Measurements from ENCODE around the gene MRPL4. TPM values are rescaled to one million over a fixed set of nuclear protein-coding genes. Genes with fewer than 3 reads are reported as not detected.

The MRPL4 gene
- total and polyA plus RNA-seq, 10 of the 15 experiments (the other 5 are each of a cell fraction or from before 2014, with no cell fraction given): 0.79 to 221 (median 112) TPM

DNA sequence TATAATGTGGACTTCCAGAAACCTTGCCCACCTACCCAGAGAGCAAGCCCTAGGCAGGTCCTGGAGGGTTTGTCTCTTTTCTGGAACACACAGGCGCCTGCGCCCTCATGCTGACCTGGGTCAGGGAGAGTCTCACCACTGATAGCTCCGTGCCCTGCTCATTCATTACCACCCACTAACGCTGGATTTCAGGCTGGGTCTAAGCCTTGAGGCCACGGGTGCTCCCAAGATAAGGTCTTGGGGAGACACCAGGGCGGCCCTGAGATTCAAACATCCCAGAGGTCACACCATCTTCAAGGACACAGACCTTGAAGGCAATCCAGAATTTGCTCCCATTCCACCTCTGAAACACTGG, 26.0 kb upstream of the MRPL4 start:
- in situ Hi-C loops (cut with MboI): loop anchor here (25.0 kb wide), 1 partner anchor 1089 kb away; the partner anchor contains the start of genes OR7G3 and ZNF317
- FAIRE-seq: no peak
- peaks cover 35% of the 10 kb centered on the region for H3K4me1 ChIP-seq (ENCODE audit: control insufficient read depth, insufficient read depth, low read length)

More for the DNA sequence above, 26.0 kb upstream of the MRPL4 start:
- no TSS peak for BruUV-seq (replicated peaks)
- POLR2A ChIA-PET: interaction anchor here (0.8 kb wide), 1 partner anchor 23 kb away, joined by 5 read pairs; no protein-coding TSS in a partner anchor
- TF ChIP-seq ZNF207 (IDR thresholded peaks at IDR 0.05; ENCODE audit: borderline replicate concordance): no peak
- no peak for TF ChIP-seq YBX1 (IDR thresholded peaks at IDR 0.05)
- TF ChIP-seq, protein P1, sequence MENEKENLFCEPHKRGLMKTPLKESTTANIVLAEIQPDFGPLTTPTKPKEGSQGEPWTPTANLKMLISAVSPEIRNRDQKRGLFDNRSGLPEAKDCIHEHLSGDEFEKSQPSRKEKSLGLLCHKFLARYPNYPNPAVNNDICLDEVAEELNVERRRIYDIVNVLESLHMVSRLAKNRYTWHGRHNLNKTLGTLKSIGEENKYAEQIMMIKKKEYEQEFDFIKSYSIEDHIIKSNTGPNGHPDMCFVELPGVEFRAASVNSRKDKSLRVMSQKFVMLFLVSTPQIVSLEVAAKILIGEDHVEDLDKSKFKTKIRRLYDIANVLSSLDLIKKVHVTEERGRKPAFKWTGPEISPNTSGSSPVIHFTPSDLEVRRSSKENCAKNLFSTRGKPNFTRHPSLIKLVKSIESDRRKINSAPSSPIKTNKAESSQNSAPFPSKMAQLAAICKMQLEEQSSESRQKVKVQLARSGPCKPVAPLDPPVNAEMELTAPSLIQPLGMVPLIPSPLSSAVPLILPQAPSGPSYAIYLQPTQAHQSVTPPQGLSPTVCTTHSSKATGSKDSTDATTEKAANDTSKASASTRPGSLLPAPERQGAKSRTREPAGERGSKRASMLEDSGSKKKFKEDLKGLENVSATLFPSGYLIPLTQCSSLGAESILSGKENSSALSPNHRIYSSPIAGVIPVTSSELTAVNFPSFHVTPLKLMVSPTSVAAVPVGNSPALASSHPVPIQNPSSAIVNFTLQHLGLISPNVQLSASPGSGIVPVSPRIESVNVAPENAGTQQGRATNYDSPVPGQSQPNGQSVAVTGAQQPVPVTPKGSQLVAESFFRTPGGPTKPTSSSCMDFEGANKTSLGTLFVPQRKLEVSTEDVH (IDR thresholded peaks at IDR 0.05; ENCODE audit: low read depth, partially characterized antibody): no peak
- TF ChIP-seq, protein P2, sequence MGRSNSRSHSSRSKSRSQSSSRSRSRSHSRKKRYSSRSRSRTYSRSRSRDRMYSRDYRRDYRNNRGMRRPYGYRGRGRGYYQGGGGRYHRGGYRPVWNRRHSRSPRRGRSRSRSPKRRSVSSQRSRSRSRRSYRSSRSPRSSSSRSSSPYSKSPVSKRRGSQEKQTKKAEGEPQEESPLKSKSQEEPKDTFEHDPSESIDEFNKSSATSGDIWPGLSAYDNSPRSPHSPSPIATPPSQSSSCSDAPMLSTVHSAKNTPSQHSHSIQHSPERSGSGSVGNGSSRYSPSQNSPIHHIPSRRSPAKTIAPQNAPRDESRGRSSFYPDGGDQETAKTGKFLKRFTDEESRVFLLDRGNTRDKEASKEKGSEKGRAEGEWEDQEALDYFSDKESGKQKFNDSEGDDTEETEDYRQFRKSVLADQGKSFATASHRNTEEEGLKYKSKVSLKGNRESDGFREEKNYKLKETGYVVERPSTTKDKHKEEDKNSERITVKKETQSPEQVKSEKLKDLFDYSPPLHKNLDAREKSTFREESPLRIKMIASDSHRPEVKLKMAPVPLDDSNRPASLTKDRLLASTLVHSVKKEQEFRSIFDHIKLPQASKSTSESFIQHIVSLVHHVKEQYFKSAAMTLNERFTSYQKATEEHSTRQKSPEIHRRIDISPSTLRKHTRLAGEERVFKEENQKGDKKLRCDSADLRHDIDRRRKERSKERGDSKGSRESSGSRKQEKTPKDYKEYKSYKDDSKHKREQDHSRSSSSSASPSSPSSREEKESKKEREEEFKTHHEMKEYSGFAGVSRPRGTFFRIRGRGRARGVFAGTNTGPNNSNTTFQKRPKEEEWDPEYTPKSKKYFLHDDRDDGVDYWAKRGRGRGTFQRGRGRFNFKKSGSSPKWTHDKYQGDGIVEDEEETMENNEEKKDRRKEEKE (IDR thresholded peaks at IDR 0.05): no peak
- no peak for TF ChIP-seq TBL1XR1 (IDR thresholded peaks at IDR 0.05; ENCODE audit: low read depth, low read length)
- TF ChIP-seq, protein P3, sequence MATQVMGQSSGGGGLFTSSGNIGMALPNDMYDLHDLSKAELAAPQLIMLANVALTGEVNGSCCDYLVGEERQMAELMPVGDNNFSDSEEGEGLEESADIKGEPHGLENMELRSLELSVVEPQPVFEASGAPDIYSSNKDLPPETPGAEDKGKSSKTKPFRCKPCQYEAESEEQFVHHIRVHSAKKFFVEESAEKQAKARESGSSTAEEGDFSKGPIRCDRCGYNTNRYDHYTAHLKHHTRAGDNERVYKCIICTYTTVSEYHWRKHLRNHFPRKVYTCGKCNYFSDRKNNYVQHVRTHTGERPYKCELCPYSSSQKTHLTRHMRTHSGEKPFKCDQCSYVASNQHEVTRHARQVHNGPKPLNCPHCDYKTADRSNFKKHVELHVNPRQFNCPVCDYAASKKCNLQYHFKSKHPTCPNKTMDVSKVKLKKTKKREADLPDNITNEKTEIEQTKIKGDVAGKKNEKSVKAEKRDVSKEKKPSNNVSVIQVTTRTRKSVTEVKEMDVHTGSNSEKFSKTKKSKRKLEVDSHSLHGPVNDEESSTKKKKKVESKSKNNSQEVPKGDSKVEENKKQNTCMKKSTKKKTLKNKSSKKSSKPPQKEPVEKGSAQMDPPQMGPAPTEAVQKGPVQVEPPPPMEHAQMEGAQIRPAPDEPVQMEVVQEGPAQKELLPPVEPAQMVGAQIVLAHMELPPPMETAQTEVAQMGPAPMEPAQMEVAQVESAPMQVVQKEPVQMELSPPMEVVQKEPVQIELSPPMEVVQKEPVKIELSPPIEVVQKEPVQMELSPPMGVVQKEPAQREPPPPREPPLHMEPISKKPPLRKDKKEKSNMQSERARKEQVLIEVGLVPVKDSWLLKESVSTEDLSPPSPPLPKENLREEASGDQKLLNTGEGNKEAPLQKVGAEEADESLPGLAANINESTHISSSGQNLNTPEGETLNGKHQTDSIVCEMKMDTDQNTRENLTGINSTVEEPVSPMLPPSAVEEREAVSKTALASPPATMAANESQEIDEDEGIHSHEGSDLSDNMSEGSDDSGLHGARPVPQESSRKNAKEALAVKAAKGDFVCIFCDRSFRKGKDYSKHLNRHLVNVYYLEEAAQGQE (IDR thresholded peaks at IDR 0.05; ENCODE audit: low read depth, low read length): no peak
- TF ChIP-seq NFYB (IDR thresholded peaks at IDR 0.05; ENCODE audit: insufficient read depth, low read depth, low read length): no peak
- no peak for TF ChIP-seq NFXL1 (IDR thresholded peaks at IDR 0.05; ENCODE audit: borderline replicate concordance)
- TF ChIP-seq, protein P4, sequence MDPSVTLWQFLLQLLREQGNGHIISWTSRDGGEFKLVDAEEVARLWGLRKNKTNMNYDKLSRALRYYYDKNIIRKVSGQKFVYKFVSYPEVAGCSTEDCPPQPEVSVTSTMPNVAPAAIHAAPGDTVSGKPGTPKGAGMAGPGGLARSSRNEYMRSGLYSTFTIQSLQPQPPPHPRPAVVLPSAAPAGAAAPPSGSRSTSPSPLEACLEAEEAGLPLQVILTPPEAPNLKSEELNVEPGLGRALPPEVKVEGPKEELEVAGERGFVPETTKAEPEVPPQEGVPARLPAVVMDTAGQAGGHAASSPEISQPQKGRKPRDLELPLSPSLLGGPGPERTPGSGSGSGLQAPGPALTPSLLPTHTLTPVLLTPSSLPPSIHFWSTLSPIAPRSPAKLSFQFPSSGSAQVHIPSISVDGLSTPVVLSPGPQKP (IDR thresholded peaks at IDR 0.05; ENCODE audit: low read depth, low read length): no peak
- H3K79me2 ChIP-seq (ENCODE audit: control insufficient read depth, insufficient read depth, low read length): peaks cover 60% of the 10 kb centered on the region
- no peaks in the 10 kb centered on the region; the same call in 2 of the 3 replicates for H3K9me3 ChIP-seq (replicated peaks; ENCODE audit: control insufficient read depth, insufficient read depth, low read length)
- CTCF ChIA-PET: interaction anchor here (0.5 to 9.8 kb wide), 6 partner anchors 9 to 35 kb away, joined by 3 to 148 read pairs (median 6); partner anchors contain the start of gene MRPL4
- RAD21 ChIA-PET (ENCODE audit: unreplicated experiment): interaction anchor here (0.8 to 8.2 kb wide), 4 partner anchors 9 to 33 kb away, joined by 3 to 98 read pairs (median 6); partner anchors contain the start of gene MRPL4
- no peaks in the 10 kb centered on the region for H4K20me1 ChIP-seq (ENCODE audit: control insufficient read depth, insufficient read depth)
- DNase-seq (ENCODE audit: low read depth, low spot score) (no peak), ATAC-seq (no peak)
- H3K9ac ChIP-seq (ENCODE audit: control insufficient read depth, insufficient read depth, low read length): no peak overlapping the region
- WGBS (ENCODE audit: insufficient coverage, insufficient replicate concordance, low lambda C conversion rate, missing lambda C conversion rate): 90% methylated on average over 6 of the region's 6 CpGs
- H3K36me3 ChIP-seq (ENCODE audit: control insufficient read depth in 2 of 2, insufficient read depth in 2 of 2, low read length in 1 of 2): peaks cover 8 to 11% of the 10 kb centered on the region in 2 experiments; a peak in 3 of 4 replicates
- H3K27me3 ChIP-seq (replicated peaks in 1 of 2; ENCODE audit: control insufficient read depth in 2 of 2, insufficient read depth in 2 of 2, low read length in 1 of 2): no peaks in the 10 kb centered on the region
- SMC1A ChIA-PET (ENCODE audit: uncharacterized antibody, unreplicated experiment): interaction anchor here (0.9 to 8.8 kb wide), 6 partner anchors 16 to 34 kb away, joined by 3 to 78 read pairs (median 4); partner anchors contain the start of gene DNMT1
- H2AFZ ChIP-seq (ENCODE audit: control insufficient read depth, low read depth, low read length): no peak overlapping the region
- no peak overlapping the region for H3K4me2 ChIP-seq (ENCODE audit: control insufficient read depth, insufficient read depth)
- H3K4me3 ChIP-seq: no peak overlapping the region
- H3K27ac ChIP-seq (ENCODE audit: control insufficient read depth, insufficient read depth): no peak overlapping the region
- intact Hi-C loops (cut with micrococcal nuclease; ENCODE audit: unreplicated experiment): no loop called here

Data from GM12878 (cell line).